Measurements from ENCODE around the gene TTC31.
"Not testable (repeated sequence)": the region's sequence is repeated elsewhere in the genome, so short reads cannot be mapped to it uniquely, and the experiment has no call there.

The TTC31 gene

GRCh38 chr2:74482801-74483674, at the start of gene TTC31, which contains the start of gene CCDC142:
TSS of gene TTC31 (plus strand) at chr2:74483081. CDS start at chr2:74483096, 15 bp downstream.
TSS of gene CCDC142 (minus strand) at chr2:74482998. CDS start at chr2:74482837, 161 bp downstream.
- DNase-seq (ENCODE audit: low read depth): peak; percentile 77

GRCh38 chr2:74436111-74436805, 46.6 kb upstream of the TTC31 start:
- no peak for DNase-seq (ENCODE audit: low read depth)

- no peak for DNase-seq (ENCODE audit: low read depth)
Measured at GRCh38 chr2:74436848-74437695, 45.8 kb upstream of the TTC31 start.

GRCh38 chr2:74438248-74438647, 44.6 kb upstream of the TTC31 start:
- DNase-seq (ENCODE audit: low read depth): no peak

- DNase-seq (ENCODE audit: low read depth): no peak
Measured at GRCh38 chr2:74439373-74439772, 43.5 kb upstream of the TTC31 start.

GRCh38 chr2:74439803-74440377, 43.0 kb upstream of the TTC31 start:
- DNase-seq (ENCODE audit: low read depth): no peak

- no peak for DNase-seq (ENCODE audit: low read depth)
Measured at GRCh38 chr2:74440378-74441169, 42.3 kb upstream of the TTC31 start.

GRCh38 chr2:74441170-74441689, 41.7 kb upstream of the TTC31 start:
- no peak for DNase-seq (ENCODE audit: low read depth)

GRCh38 chr2:74441690-74442482, 41.0 kb upstream of the TTC31 start, which contains the start of gene RTKN:
TSS of gene RTKN (minus strand) at chr2:74441937. CDS start at chr2:74441816, 121 bp downstream.
- DNase-seq (ENCODE audit: low read depth): no peak

- not testable (repeated sequence) for DNase-seq (ENCODE audit: low read depth)
Measured at GRCh38 chr2:74442483-74443297, 40.2 kb upstream of the TTC31 start.

- no peak for DNase-seq (ENCODE audit: low read depth)
Measured at GRCh38 chr2:74444498-74445318, 38.2 kb upstream of the TTC31 start.

GRCh38 chr2:74447230-74447999, 35.5 kb upstream of the TTC31 start:
- no peak for DNase-seq (ENCODE audit: low read depth)

- DNase-seq (ENCODE audit: low read depth): no peak
Measured at GRCh38 chr2:74448771-74449170, 34.1 kb upstream of the TTC31 start.

- no peak for DNase-seq (ENCODE audit: low read depth)
Measured at GRCh38 chr2:74450570-74451190, 32.2 kb upstream of the TTC31 start.

GRCh38 chr2:74454654-74455511, 28.0 kb upstream of the TTC31 start, which contains the start of gene INO80B:
TSS of gene INO80B (plus strand) at chr2:74455087. CDS start at chr2:74455117, 30 bp downstream.
- DNase-seq (ENCODE audit: low read depth): peak; percentile 96

- DNase-seq (ENCODE audit: low read depth): no peak
Measured at GRCh38 chr2:74457129-74457548, 25.7 kb upstream of the TTC31 start.
